ENCODE measurements around the gene ASIC4.

Gene ASIC4

GRCh38 chr2:219474285-219475060 lies 39.8 kb upstream of the ASIC4 start:
- Histone ChIP-seq H3K4me3 (ENCODE audit: low read length) (no peak overlapping the region), H3K9me3 (ENCODE audit: control insufficient read depth, low read length) (no peaks in the 10 kb centered on the region), H3K9ac (ENCODE audit: low read length) (no peak overlapping the region), H3K4me1 (ENCODE audit: control insufficient read depth, insufficient read depth, low read length) (no peaks in the 10 kb centered on the region), H3K27me3 (ENCODE audit: control insufficient read depth, insufficient read depth, low read length) (peaks cover 12% of the 10 kb centered on the region), H3K36me3 (ENCODE audit: control insufficient read depth, insufficient read depth, low read length) (no peaks in the 10 kb centered on the region)

- H3K9me3 ChIP-seq (ENCODE audit: control insufficient read depth, low read length), result no peaks in the 10 kb centered on the region
- no peak overlapping the region for H3K4me3 ChIP-seq (ENCODE audit: low read length)
- no peak overlapping the region for H3K9ac ChIP-seq (ENCODE audit: low read length)
- no peaks in the 10 kb centered on the region for H3K36me3 ChIP-seq (ENCODE audit: control insufficient read depth, insufficient read depth, low read length)
- H3K4me1 ChIP-seq (ENCODE audit: control insufficient read depth, insufficient read depth, low read length), result no peaks in the 10 kb centered on the region
- H3K27me3 ChIP-seq (ENCODE audit: control insufficient read depth, insufficient read depth, low read length), result peaks cover 12% of the 10 kb centered on the region
These were observed 39.0 kb upstream of the ASIC4 start for GRCh38 chr2:219475278-219475677.

DNA sequence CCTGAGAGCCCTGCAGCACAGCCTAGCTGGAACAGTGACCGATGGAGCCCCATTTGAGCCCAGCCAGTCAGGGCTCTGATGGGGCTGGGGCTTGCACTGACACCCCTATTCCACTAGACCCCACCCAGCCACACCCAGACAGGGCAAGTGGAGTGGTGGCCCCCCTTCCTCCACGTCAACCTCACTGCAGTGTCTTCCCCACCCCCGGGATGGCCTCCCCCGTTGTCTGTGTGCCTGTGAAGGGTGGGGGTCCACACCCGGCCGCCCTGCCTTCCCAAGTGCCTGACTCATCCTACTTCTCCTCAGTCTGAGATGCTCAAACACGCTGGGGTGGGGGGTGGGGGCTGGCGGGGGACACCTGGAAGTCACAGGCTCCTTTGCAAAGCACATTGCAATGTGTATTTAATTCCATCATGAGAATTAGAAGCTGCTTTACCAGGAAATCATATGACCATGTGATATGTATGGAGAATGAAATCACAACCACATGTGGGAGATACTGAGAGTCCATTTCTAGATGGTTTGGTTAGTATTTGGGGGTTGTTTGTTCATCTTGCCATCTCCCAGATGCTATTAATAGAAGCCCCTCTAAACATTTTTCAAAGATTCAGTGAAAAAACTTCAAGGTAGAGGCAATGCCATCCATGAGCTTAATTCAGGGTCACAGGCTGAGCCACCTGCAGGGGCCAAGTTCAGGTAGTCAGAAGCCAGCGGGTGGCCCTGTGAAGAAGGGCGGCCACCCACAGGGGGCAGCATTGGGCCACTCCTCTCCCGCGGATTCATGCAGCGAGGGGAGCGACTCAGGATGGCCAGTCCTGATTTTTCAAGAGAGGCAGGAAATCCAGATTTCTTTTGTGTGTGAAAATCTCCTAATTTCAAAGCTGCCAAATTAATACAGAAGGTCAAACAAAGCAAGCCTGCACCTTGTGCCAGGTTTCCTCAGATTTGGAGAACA lies 38.3 kb upstream of the ASIC4 start:
- Histone ChIP-seq H3K27me3 (ENCODE audit: control insufficient read depth, insufficient read depth, low read length) (peaks cover 18% of the 10 kb centered on the region), H3K4me1 (ENCODE audit: control insufficient read depth, insufficient read depth, low read length) (no peaks in the 10 kb centered on the region), H3K36me3 (ENCODE audit: control insufficient read depth, insufficient read depth, low read length) (no peaks in the 10 kb centered on the region), H3K9me3 (ENCODE audit: control insufficient read depth, low read length) (no peaks in the 10 kb centered on the region), H3K9ac (ENCODE audit: low read length) (no peak overlapping the region), H3K4me3 (ENCODE audit: low read length) (no peak overlapping the region)

DNA sequence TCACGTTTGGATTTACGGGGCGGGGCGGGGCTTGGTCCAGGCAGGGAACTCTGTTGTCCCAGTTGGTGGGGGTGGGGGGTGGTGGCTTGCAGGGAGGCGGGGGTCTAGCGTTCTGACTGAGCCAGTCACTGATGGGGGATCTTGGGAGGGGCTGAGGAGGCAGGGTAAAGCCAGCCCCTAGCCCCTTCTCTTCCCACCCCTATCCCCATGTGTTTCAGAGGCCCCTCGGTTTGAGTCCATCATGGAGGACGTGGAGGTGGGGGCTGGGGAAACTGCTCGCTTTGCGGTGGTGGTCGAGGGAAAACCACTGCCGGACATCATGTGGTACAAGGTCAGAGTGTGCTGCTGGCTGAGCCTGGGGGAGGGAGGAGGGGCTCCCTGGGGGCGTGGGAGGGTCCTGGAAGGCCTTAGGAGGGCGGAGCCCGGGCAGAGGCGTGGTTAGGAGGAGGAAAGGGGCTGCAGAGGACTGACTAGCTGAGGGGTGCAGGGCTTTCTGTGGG lies 37.6 kb upstream of the ASIC4 start:
- H3K9ac ChIP-seq (ENCODE audit: low read length), result no peak overlapping the region
- H3K4me1 ChIP-seq (ENCODE audit: control insufficient read depth, insufficient read depth, low read length), result no peaks in the 10 kb centered on the region
- no peaks in the 10 kb centered on the region for H3K9me3 ChIP-seq (ENCODE audit: control insufficient read depth, low read length)
- peaks cover 23% of the 10 kb centered on the region for H3K27me3 ChIP-seq (ENCODE audit: control insufficient read depth, insufficient read depth, low read length)
- no peaks in the 10 kb centered on the region for H3K36me3 ChIP-seq (ENCODE audit: control insufficient read depth, insufficient read depth, low read length)
- no peak overlapping the region for H3K4me3 ChIP-seq (ENCODE audit: low read length)

GRCh38 chr2:219477179-219477578 lies 37.1 kb upstream of the ASIC4 start:
- Histone ChIP-seq H3K9me3 (ENCODE audit: control insufficient read depth, low read length) (no peaks in the 10 kb centered on the region), H3K36me3 (ENCODE audit: control insufficient read depth, insufficient read depth, low read length) (no peaks in the 10 kb centered on the region), H3K4me1 (ENCODE audit: control insufficient read depth, insufficient read depth, low read length) (no peaks in the 10 kb centered on the region)

DNA sequence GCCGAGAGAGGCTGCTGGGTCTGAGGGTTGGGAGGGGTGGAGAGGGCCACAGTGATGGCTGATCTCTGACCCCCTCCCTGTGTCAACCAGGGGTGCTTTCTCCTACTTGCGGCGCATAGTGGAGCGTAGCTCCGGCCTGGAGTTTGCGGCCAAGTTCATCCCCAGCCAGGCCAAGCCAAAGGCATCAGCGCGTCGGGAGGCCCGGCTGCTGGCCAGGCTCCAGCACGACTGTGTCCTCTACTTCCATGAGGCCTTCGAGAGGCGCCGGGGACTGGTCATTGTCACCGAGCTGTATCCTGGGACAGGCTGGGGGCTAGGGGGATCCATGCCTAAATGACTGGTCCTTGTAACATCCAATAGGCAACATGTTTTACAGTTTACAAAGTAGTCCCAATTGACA lies 36.5 kb upstream of the ASIC4 start:
- Histone ChIP-seq H3K36me3 (ENCODE audit: control insufficient read depth, insufficient read depth, low read length) (no peaks in the 10 kb centered on the region), H3K27me3 (ENCODE audit: control insufficient read depth, insufficient read depth, low read length) (peaks cover 34% of the 10 kb centered on the region)

More at GRCh38 chr2:219477179-219477578, 37.1 kb upstream of the ASIC4 start:
- H3K9ac ChIP-seq (ENCODE audit: low read length), result no peak overlapping the region
- no peak overlapping the region for H3K4me3 ChIP-seq (ENCODE audit: low read length)
- peaks cover 27% of the 10 kb centered on the region for H3K27me3 ChIP-seq (ENCODE audit: control insufficient read depth, insufficient read depth, low read length)

DNA sequence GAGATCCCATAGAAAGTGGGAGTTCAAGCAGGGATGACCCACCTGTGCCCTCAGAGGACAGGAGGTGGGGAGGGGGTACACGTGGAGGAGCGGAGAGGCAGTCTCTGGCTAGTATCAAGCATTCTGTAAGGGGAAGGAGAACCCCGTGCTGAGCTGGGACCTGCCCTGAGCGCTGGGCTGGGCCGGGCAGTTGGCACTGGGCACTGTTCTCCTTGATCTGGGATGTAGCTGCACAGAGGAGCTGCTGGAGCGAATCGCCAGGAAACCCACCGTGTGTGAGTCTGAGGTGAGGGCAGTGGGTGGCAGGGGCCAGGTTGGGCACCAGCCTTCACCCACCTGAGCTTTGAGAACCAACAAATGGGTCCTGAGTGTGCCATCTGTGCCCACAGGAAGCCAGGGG lies 35.4 kb upstream of the ASIC4 start:
- Histone ChIP-seq H3K9ac (ENCODE audit: low read length) (no peak overlapping the region), H3K27me3 (ENCODE audit: control insufficient read depth, insufficient read depth, low read length) (peaks cover 45% of the 10 kb centered on the region), H3K4me1 (ENCODE audit: control insufficient read depth, insufficient read depth, low read length) (peaks cover 3% of the 10 kb centered on the region), H3K4me3 (ENCODE audit: low read length) (no peak overlapping the region), H3K36me3 (ENCODE audit: control insufficient read depth, insufficient read depth, low read length) (no peaks in the 10 kb centered on the region), H3K9me3 (ENCODE audit: control insufficient read depth, low read length) (no peaks in the 10 kb centered on the region)

More for the DNA sequence above, 36.5 kb upstream of the ASIC4 start:
- no peak overlapping the region for H3K4me3 ChIP-seq (ENCODE audit: low read length)
- no peaks in the 10 kb centered on the region for H3K4me1 ChIP-seq (ENCODE audit: control insufficient read depth, insufficient read depth, low read length)
- H3K9ac ChIP-seq (ENCODE audit: low read length), result no peak overlapping the region
- no peaks in the 10 kb centered on the region for H3K9me3 ChIP-seq (ENCODE audit: control insufficient read depth, low read length)

DNA sequence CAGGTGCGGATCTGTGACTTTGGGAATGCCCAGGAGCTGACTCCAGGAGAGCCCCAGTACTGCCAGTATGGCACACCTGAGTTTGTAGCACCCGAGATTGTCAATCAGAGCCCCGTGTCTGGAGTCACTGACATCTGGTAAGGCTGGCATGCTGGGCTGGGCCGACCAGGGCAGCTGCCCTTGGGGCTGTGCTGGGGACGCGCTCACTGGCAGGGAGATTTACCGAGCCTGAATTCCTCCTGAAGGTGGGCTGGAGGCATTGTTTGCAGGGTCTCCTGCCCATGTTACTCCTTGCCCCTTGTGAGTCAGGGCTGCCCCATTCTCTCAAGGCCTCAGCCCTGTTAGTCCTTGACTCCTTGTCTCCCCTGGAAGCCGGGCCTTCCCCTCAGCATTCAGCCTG lies 34.3 kb upstream of the ASIC4 start:
- Histone ChIP-seq H3K4me1 (ENCODE audit: control insufficient read depth, insufficient read depth, low read length) (peaks cover 14% of the 10 kb centered on the region), H3K9me3 (ENCODE audit: control insufficient read depth, low read length) (no peaks in the 10 kb centered on the region), H3K4me3 (ENCODE audit: low read length) (no peak overlapping the region), H3K36me3 (ENCODE audit: control insufficient read depth, insufficient read depth, low read length) (no peaks in the 10 kb centered on the region), H3K9ac (ENCODE audit: low read length) (no peak overlapping the region), H3K27me3 (ENCODE audit: control insufficient read depth, insufficient read depth, low read length) (peaks cover 56% of the 10 kb centered on the region)

DNA sequence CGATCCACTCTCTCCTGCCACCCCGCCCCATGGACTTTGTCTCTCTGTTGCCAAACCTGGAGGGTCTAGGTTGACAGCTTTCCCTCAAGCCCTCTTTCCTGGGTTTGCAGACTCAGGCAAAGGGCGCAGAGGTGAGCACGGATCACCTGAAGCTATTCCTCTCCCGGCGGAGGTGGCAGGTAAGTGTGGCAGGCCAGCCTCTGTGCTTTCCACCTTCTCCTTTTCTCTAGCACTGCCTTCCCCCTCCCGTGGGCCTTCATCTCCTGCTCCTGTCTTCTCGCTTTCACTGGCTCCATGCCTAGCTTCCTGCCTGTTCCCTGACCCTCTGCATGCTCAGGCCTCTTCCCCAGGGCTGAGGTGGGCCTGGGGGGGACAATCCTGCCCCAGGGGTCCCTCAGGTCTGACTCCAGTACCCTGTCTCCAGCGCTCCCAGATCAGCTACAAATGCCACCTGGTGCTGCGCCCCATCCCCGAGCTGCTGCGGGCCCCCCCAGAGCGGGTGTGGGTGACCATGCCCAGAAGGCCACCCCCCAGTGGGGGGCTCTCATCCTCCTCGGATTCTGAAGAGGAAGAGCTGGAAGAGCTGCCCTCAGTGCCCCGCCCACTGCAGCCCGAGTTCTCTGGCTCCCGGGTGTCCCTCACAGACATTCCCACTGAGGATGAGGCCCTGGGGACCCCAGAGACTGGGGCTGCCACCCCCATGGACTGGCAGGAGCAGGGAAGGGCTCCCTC lies 31.4 kb upstream of the ASIC4 start:
- Histone ChIP-seq H3K4me3 (ENCODE audit: low read length) (no peak overlapping the region), H3K4me1 (ENCODE audit: control insufficient read depth, insufficient read depth, low read length) (peaks cover 14% of the 10 kb centered on the region), H3K36me3 (ENCODE audit: control insufficient read depth, insufficient read depth, low read length) (no peaks in the 10 kb centered on the region), H3K9ac (ENCODE audit: low read length) (no peak overlapping the region), H3K9me3 (ENCODE audit: control insufficient read depth, low read length) (no peaks in the 10 kb centered on the region), H3K27me3 (ENCODE audit: control insufficient read depth, insufficient read depth, low read length) (peaks cover 68% of the 10 kb centered on the region)

- Histone ChIP-seq H3K4me1 (ENCODE audit: control insufficient read depth, insufficient read depth, low read length) (peaks cover 14% of the 10 kb centered on the region), H3K4me3 (ENCODE audit: low read length) (no peak overlapping the region), H3K36me3 (ENCODE audit: control insufficient read depth, insufficient read depth, low read length) (no peaks in the 10 kb centered on the region), H3K9ac (ENCODE audit: low read length) (no peak overlapping the region), H3K27me3 (ENCODE audit: control insufficient read depth, insufficient read depth, low read length) (peaks cover 73% of the 10 kb centered on the region), H3K9me3 (ENCODE audit: control insufficient read depth, low read length) (no peaks in the 10 kb centered on the region)
These were observed 30.6 kb upstream of the ASIC4 start for GRCh38 chr2:219483451-219484342.
